ENCODE data around the gene LPAR5. TPM values are rescaled to one million over a fixed set of nuclear protein-coding genes. Genes with fewer than 3 reads are reported as not detected.

The LPAR5 gene
- polyA plus RNA-seq, 1 experiment: 0.05 TPM

DNA sequence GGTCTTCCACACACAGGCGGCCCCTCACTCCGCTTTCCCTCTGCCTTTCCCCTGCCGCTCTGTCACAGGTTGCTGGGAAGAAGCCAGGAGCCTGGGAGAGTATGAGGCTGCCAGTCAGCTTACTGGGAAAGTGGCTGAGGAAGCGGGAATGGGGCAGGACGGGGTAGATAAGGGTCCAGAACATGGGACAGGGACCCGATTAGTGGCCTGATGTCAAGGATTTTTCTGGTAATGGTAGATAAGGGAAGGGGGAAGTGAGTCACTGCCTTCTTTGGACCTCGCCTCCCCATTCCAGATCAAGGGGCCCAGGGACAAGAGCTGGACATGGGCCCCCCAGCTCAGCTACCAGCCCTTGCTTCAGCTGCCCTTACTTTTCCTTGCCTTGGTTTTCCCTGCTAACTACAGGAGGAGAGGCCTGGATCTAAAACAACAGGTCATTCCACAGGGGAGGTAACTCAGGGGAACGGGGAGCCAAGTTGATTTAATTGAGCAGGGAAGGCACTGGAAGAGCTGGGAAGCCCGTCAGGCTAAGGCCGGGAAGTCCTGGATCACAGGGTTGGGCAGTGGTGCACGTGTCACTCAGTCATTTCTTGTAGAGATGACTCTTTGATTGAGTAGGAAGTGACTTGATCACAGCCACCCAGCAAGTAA lies 3.5 kb upstream of the LPAR5 start:
- POLR2A ChIA-PET: interaction anchor here (0.5 kb wide), 1 partner anchor 9 kb away, joined by 3 read pairs; no protein-coding TSS in a partner anchor
- TF ChIP-seq, protein P1, sequence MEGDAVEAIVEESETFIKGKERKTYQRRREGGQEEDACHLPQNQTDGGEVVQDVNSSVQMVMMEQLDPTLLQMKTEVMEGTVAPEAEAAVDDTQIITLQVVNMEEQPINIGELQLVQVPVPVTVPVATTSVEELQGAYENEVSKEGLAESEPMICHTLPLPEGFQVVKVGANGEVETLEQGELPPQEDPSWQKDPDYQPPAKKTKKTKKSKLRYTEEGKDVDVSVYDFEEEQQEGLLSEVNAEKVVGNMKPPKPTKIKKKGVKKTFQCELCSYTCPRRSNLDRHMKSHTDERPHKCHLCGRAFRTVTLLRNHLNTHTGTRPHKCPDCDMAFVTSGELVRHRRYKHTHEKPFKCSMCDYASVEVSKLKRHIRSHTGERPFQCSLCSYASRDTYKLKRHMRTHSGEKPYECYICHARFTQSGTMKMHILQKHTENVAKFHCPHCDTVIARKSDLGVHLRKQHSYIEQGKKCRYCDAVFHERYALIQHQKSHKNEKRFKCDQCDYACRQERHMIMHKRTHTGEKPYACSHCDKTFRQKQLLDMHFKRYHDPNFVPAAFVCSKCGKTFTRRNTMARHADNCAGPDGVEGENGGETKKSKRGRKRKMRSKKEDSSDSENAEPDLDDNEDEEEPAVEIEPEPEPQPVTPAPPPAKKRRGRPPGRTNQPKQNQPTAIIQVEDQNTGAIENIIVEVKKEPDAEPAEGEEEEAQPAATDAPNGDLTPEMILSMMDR (IDR thresholded peaks at IDR 0.05; ENCODE audit: insufficient read depth, low read depth, low read length): no peak
- CTCF ChIA-PET: interaction anchor here (0.9 to 1.0 kb wide), 2 partner anchors 17 to 19 kb away, joined by 3 read pairs; no protein-coding TSS in a partner anchor
- Histone ChIP-seq H3K27me3 (ENCODE audit: control insufficient read depth, insufficient read depth, low read length) (peaks cover 3% of the 10 kb centered on the region), H3K4me3 (ENCODE audit: low read depth, low read length) (no peak overlapping the region), H3K36me3 (ENCODE audit: control insufficient read depth, insufficient read depth, low read length) (no peaks in the 10 kb centered on the region)
- no peak for DNase-seq (ENCODE audit: low read depth)

DNA sequence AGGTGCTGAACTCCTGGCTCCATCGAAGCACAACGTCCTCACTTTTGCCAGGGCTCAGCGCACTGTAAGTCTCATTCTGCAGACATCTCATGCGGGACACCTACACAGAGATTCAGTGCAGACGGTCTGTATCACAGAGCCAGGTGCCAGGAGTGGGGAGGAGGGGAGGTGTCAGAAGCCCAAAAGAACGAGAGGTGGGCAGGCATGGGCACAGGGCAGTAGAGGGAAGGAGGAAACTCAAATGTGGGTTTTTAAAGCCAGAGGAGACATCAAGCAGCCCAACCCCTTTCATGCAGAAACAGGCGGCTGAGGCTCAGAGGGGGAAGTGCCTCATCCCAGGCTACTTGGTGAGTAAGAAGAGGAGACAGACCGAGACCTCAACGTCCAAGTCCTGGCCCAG lies 2.5 kb upstream of the LPAR5 start:
- ChIA-PET POLR2A (no interaction called here), CTCF (no interaction called here)
- DNase-seq (ENCODE audit: low read depth): no peak
- Histone ChIP-seq H3K27me3 (ENCODE audit: control insufficient read depth, insufficient read depth, low read length) (peaks cover 3% of the 10 kb centered on the region), H3K36me3 (ENCODE audit: control insufficient read depth, insufficient read depth, low read length) (no peaks in the 10 kb centered on the region), H3K4me3 (ENCODE audit: low read depth, low read length) (no peak overlapping the region)
- TF ChIP-seq, protein P1 (IDR thresholded peaks at IDR 0.05; ENCODE audit: insufficient read depth, low read depth, low read length): no peak

DNA sequence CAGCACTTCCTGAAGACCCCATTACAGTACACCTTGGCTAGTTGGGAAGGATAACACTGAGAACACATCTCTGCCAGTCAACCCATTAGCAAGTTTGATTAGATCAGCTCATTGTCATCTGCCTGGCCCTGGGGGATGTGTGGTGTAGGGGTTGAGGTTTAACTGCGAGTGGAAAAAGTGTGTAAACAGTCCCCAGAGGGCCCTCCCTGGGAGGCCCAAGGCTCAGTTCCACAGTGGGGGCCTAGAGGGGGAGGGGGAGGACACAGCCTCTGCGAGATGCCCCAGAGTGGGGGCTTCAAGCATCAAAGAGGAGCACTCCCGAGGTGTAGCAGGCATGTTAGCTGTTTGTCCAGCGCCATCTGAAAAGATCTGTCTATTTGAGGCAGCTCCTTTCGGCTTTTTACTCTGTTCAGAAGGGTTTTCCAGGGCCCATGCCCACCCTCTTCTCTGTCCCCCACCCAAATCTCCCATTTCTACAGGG lies 344 bp downstream of the LPAR5 start:
- H3K4me3 ChIP-seq (ENCODE audit: low read depth, low read length): no peak overlapping the region
- H3K27me3 ChIP-seq (ENCODE audit: control insufficient read depth, insufficient read depth, low read length): peaks cover 2% of the 10 kb centered on the region
- H3K36me3 ChIP-seq (ENCODE audit: control insufficient read depth, insufficient read depth, low read length): no peaks in the 10 kb centered on the region
- ChIA-PET POLR2A (no interaction called here), CTCF (interaction anchor here (1.6 kb wide), 1 partner anchor 15 kb away, joined by 5 read pairs; no protein-coding TSS in a partner anchor)
- TF ChIP-seq, protein P1 (IDR thresholded peaks at IDR 0.05; ENCODE audit: insufficient read depth, low read depth, low read length): no peak
- no peak for DNase-seq (ENCODE audit: low read depth)

DNA sequence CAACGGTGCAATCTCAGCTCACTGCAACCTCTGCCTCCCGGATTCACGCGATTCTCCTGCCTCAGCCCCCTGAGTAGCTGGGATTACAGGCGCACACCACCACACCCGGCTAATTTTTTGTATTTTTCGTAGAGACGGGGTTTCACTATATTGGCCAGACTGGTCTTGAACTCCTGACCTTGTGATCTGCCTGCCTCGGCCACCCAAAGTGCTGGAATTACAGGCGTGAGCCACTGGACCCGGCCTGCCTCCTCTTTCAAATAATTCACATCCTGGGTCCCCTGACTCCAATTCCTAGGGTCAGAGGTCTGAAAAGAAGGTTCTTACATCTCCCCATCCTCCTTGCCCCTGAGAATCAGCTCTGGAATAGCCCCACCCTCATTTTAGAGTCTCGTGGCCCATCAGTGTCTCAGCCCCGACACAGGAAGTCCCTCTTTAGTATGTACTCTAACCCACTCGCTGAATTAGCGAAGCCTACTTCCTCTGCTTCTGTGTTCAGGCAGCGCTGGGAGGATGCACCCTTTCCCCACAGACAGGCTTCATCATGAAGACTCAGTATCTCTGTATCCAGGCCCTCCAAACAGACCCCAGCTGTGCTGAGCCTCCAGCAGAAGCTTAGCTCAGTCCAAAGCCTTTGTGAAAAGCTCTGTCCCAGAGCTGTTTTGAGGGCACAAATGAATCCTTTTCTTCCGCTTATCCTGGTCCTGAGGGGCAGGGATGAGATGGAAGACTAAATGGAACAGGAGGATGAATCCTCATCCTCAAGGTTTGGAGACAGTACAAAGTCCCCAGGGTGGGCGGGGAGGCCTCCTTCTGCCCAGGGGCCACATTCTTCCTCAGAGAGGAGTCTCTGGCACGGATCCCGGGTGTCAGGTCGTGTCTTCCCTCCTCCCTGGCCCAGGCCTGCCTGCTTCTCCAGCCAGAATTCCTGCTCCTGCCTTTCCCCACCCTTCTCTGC lies 3.5 kb downstream of the LPAR5 start:
- H3K27me3 ChIP-seq (ENCODE audit: control insufficient read depth, insufficient read depth, low read length): no peaks in the 10 kb centered on the region
- H3K36me3 ChIP-seq (ENCODE audit: control insufficient read depth, insufficient read depth, low read length): no peaks in the 10 kb centered on the region
- ChIA-PET POLR2A (no interaction called here), CTCF (interaction anchor here (0.7 to 2.0 kb wide), 4 partner anchors 10 to 19 kb away, joined by 3 to 5 read pairs (median 5); no protein-coding TSS in a partner anchor)
- H3K4me3 ChIP-seq (ENCODE audit: low read depth, low read length): no peak overlapping the region
- TF ChIP-seq, protein P1 (IDR thresholded peaks at IDR 0.05; ENCODE audit: insufficient read depth, low read depth, low read length): no peak
- no peak for DNase-seq (ENCODE audit: low read depth)

DNA sequence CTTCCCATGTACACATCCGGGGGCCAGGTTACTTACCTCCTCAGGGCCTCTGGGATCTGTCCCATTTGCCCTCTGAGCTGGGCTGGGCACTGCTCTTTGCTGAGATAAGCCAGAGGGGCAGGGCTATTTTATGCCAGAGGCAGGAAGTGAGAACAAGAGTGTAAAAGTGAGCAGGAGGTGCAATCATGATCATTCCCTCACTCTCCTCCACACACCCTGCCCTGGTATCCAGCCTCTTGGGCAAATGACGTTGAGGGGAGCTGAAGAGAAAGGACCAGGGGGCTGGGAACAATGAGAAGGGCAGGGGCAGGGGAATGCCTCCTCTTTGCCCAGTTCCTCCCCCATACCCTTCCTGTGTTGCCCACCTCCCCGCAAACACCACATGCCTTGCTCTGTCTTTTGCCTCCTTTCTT lies 4.2 kb downstream of the LPAR5 start:
- POLR2A ChIA-PET: no interaction called here
- H3K36me3 ChIP-seq (ENCODE audit: control insufficient read depth, insufficient read depth, low read length): no peaks in the 10 kb centered on the region
- TF ChIP-seq, protein P1 (IDR thresholded peaks at IDR 0.05; ENCODE audit: insufficient read depth, low read depth, low read length): no peak
- no peak for DNase-seq (ENCODE audit: low read depth)
- H3K4me3 ChIP-seq (ENCODE audit: low read depth, low read length): no peak overlapping the region
- CTCF ChIA-PET: interaction anchor here (0.7 to 2.0 kb wide), 3 partner anchors 13 to 20 kb away, joined by 3 to 5 read pairs (median 5); no protein-coding TSS in a partner anchor
- no peaks in the 10 kb centered on the region for H3K27me3 ChIP-seq (ENCODE audit: control insufficient read depth, insufficient read depth, low read length)

All from BJ (cell line).